ENCODE data around the gene THSD8.
"Not testable (repeated sequence)": the region's sequence is repeated elsewhere in the genome, so short reads cannot be mapped to it uniquely, and the experiment has no call there.

THSD8 gene

DNA sequence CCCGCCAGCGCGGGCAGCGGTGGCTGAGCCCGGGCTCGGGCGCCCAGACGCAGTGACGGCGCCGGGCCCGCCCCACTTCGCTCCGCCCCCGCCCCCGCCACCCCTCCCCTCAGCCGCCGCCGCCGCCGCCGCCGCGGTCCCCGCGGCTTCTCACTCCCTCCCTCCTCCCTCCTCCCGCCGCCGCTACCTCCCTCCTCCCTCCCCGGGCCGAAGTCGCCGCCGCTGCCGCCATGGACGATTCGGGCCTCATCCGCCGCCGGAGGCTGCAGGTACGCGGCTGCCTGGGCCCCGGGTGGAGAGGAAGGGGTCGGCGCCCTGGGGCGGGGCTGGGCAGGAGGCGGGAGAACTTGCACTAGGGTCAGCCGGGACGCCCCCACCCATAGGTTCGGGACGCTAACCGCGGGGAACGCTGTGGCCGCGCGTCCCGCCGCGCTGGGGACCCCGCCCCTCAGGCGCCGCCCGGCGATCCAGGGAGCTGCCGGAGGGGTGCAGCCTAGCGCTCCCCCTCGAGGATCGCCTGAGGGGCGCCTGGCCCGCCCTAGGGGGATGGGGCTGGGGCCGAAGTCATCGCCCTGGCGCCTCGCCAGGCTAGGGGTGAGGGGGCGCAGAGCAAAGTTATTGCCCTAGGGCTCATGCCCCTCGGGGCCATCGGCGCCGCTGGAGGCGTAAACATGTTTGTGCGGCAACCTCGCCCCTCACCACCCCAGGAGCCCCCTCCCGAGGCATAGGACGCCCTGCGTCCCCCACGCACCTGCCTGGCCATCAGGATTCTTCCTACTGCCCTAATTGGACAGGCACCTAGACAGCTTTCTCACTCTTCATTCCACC, 32.1 kb downstream of the THSD8 start:
- no peak for DNase-seq

DNA sequence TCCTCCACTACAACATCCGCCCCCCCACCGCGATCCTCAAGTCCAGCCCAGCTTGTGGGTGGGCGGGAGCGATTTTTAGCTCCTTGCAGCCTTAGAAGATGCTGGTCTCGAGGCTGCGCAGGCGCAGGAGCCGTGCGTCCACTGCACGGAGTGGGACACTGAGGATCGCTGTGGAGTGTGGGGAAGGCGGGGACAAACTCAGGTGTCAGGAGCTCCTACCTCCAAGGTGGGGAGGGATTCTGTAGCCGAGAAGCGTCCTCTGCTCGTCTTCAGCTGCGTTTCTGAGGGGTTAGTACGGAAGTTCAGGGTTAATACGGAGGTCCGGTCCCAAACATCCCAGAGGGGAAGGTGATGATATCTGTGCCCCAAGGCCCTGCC, 32.7 kb downstream of the THSD8 start, which contains the start of gene RTBDN:
RTBDN (minus strand) TSS at position 14 of the 378 bp plus-strand sequence. CDS start 4,600 bp downstream, outside the sequence.
- DNase-seq: no peak

DNA sequence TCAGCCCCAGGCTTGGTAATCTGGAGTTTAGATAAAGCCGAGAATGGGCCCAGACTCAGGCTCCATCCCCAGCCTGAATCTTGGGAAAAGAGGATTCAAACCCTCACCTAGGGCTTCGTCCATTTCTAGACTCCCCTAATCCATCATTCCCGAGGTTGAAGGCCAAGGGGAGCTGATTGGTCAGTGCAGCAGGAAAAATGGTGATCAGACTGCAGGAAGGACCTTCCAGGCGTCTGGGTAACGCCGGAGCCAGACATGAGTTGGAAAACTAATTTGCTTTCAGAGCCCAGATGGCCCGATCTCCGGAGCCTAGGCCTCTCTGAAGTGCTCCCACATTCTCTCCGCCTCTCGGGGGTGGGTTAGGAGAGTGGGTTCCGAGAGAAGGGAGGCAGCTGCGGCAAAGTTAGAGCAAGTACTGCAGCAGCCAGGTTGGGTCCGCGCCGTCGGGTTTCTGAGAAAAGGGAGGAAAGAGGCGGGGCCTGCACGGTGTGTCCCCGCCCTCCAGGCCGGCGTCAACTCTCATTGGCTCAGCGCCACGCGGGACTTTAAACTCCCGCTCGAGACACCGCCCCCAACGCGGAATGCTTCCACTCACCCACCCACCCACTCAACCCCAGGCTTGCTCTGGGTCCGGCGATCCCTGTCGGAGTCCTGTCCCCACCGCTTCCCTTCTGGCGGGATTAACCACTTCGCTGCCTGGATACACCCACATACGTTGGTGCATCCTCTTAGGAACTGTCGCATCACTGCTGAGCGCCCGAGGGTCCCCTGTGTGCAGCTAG, 33.3 kb downstream of the THSD8 start:
- DNase-seq: no peak

DNA sequence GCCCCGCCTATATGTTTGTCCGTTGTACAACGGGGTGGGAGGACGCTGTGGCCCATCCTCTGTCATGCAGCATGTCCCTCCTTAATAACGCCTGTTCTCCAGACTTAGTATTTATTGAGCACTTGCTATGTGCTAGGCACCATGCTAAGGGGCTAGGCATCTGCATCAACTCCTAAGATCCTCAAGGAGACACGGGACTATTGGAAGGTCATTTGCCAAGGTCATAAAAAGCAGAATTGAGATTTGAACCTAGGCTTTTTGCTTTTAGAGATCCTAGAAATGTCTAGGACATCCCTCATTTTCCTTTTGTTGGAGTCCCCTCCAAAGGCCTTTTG, 34.6 kb downstream of the THSD8 start:
- DNase-seq: no peak

DNA sequence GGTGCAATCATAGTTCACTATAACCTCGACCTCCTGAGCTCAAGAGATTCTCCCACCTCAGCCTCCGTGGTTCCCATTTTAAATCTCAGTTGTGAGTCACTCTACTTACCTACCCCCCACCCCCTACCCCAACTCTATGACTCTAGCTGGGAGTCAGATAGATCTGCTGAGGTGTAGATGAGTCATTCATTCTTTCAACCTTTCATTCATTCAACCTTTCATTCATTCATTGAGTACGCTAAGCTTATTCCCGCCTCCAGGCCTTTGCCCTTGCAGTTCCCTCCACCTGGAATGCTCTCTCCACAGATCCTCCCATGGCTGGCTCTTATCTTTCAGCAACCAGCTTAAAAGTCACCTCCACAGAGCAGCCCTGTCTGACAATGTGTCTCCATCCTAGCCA, 35.4 kb downstream of the THSD8 start:
- DNase-seq: no peak

DNA sequence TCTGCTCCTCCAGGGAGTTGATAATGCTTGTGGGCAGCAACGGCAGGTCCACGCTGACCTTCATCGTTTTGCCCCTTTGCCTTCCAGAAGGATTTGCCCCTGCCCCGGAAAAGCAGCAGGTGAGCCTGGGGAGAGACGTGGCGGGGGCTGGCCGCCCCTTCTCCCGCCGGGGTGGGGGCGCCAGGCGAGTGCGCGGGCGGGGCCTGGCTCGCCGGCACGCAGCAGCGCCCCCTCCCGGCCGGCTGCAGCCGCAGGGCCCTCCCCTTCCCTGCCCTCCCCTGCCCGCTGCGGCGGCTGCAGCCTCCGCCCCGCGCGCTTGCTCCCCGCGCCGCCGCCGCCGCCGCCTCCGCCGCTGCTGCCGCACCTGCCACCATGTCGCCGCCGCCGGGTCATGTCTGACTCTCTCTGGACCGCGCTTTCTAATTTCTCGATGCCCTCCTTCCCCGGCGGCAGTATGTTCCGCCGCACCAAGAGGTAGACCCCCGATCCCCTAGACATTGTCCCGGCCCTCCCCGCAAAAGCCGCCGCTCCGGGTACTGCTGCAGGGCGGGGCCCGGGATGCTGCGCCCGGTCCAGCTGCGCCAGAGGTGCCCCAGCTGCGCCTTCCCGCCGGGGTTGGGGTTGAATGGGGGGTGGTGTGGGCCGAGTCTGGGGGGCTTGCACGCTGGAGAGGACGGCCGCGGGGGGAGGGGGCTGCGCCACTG, 36.5 kb downstream of the THSD8 start, which contains the start of gene MAST1:
MAST1 (plus strand) TSS at position 334 of the 704 bp plus-strand sequence; CDS start at position 392, 58 bp downstream.
- DNase-seq: no peak

DNA sequence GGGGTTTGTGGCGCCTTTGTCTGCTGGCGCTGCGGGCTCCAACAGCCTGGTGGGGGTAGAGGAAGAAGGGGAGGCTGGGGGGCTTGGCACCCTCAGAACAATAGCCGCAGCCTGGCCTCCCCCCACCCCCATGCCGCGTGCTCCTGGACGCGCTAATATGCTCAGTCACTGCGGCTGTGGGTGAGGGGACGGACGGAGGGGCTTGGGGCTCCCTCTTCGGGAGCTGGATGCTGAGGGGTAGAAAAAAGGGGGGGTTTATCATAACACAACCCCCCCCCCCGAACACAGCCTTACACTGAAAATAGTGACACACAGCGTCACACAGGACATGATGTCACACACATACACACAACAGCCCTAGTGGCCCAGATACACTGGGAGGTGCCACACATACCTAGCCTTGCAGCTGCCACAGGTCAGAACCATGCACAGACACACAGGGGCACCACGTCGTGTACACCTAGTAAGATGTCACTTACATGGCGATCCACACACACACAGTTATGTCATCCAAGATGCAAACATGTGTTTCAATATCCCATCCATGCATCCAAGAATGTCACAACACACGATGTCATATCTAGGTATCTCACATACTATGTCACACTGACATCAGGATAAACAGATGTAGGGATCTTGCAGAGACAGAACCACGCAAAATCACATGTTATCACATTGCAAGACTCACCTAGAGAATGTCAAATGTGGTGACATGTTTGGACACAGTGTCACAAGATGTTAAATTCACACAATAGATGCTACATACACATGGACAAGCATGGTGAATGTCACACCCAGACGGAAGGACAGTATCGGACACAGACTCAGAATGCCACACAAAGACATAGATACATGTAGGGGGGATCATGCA, 37.3 kb downstream of the THSD8 start:
- no peak for DNase-seq

DNA sequence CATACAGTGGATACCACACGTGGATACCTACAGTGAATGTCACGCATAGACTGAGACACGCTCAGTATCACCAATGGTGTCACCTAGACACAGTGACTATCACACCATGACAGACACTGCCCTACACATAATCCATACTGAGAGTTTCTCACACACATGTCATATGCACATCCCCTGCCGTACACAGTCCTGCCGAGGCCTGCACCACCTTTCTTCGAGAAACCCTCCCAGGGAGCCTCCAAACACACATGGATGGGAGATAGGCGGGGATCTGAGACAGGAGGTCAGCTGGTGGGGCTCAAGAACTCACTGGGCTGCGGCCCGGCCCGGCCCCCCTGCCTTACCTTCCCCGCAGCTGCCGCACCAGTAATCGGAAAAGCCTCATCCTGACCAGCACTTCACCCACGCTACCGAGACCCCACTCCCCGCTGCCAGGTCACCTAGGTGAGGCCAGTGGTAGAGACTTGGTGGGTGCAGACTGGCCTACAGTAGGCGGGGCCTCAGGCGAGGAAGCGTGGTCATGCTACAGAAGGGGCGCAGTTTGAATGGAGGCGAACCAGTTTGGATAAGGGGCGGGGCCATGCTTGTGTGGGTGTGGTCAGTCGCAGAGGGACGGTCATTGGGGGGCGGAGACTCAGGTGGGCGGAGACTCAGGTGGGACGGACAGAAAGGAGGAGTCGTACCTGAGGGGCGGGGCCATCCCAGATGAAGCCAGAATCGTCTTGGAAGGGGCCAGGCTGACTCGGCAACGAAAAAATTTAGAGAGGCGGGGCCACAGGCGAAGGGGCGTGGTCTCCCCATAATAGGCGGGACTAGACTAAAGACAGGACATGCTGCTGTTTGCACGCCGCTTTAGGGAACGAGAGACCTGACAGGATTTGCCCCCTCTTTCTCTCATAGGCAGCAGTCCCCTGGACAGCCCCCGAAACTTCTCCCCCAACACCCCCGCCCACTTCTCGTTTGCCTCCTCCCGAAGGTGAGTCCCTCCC, 38.5 kb downstream of the THSD8 start:
- no peak for DNase-seq

DNA sequence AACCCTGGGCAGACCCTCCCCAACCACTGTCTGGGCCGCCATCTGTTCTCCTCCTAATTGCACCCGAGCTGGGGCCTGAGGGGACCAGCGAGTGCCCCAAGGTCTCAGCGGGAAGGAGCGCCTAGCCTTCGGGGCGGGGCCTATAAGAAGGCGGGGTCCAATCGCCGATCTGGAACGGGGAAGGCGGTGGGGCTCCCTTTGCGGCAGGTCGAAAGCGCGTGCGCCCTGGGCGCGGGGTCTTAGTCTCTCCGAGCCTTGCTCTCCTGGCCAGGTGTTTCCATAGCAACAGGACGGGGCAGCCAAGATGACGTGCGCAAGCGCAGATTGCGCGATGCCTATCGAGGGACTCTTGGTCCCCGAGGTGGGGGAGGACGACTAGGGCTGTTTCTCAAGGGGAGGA, 39.2 kb downstream of the THSD8 start:
- DNase-seq: peak; percentile 54

DNA sequence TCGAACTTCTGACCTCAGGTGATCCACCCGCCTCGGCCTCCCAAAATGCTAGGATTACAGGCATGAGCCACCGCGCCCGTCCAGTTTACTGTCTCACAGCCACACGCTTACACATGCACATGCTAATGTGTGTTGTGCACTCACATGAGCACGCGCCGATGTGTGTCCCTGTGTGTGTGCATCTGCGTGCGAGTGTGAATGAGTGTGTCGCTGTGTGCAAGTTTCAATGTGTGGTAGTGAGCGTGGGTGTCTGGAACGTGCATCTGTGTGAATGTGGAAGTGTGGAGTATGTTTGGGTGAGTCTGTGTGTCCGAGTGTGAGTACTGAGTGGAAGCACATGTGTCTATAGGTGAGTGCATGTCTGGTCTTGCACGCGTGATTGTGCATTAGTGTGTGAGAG, 40.6 kb downstream of the THSD8 start:
- no peak for DNase-seq

DNA sequence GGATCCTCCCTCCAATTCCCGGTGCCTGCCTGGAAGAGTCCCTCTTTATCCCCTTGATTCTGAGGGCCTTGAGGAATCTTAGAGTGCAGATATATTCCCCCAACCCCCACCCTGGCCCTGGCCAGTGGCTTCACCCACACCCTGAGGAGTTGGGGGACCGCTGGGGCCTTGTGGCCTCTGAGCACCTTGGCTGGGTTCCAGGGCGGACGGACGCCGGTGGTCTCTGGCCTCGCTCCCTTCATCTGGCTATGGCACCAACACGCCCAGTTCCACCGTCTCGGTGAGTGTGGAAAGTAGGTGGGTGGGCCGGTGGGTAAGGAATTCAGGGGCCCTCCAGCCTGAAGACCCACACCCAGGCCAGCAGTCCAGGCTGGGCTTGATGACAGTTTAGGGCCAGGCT, 41.5 kb downstream of the THSD8 start:
- DNase-seq: no peak

DNA sequence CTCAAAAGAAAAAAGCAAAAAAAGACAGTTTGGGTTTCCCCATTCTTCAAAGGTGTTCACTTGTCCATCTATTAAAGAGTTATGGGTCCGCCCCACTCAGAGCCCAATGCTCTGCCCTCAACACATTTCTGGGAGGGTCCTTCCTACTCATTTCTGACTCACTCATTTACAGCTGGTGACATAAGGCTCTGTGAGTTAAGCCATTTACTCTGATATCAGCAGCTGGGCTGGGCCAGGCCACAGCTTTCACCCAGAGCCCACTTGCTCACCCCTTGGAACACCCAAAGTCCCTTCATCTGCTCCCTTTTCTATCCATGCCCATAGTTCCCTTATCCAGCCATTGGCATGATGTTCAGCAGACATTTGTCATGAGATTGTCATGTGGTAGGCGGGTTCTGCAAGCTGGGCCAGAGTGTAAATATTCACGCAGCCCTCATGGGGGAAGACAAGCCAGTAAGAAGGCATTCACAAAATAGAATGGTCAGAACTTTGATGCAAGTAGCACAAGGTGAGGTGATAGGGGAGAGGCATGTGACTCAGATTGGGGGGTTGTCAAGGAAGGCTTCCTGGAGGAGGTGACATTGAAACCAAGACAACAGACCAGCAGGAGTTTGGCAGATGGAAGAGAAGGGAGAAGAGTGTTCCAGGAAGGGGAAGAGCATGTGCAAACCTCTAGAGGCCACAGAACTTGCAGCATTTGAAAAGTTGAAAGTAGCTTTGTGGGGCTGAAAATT, 42.3 kb downstream of the THSD8 start:
- no peak for DNase-seq

DNA sequence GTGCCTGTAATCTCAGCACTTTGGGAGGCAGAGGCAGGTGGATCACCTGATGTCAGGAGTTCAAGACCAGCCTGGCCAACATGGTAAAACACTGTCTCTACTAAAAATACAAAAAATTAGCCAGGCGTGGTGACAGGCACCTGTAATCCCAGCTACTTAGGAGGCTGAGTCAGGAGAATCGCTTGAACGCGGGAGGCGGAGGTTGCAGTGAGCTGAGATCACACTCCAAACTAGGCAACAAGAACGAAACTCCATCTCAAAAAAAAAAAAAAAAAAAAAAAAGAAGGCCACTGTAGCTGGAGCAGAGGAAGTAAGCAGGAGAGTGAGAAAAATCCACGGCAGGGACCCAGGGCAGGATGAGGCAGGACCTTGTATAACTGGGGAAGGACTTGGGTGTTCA, 44.7 kb downstream of the THSD8 start:
- not testable (repeated sequence) for DNase-seq

DNA sequence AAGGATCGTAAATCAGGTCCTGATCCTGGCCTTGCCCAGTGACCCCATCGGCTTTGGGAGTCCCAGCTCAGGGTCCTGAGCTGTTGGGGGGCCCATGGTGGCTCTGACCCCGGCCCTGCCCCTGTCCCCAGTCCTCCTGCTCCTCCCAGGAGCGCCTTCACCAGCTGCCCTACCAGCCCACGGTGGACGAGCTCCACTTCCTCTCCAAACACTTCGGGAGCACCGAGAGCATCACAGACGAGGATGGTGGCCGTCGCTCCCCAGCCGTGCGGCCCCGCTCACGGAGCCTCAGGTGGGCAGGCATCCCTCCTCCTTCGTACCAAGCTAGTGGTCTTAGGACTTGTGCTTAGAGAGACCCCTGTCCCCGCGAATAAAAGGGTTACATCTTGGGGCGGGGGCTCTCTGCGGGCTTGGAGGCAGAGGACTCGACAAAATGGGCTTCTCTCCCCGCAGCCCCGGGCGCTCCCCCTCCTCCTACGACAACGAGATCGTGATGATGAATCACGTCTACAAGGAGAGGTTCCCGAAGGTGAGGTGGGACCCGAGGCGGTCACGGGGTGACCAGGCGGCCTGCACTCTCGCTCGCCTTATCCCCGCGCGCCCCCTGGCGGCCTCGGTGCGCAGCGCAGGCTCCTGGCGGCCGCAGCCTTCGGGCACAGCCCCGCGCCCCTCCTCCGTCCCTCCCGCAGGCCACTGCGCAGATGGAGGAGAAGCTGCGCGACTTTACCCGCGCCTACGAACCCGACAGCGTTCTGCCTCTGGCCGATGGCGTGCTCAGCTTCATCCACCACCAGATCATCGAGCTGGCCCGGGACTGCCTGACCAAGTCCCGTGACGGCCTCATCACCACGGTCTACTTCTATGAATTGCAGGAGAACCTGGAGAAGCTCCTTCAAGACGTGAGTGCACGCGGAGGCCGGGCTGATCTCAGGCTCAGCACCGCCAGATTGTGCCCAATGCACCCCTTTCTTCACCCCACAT, 45.6 kb downstream of the THSD8 start:
- DNase-seq: peak; percentile 86
